HCT116 (cell line): ENCODE data around the gene LCN6. TPM values are rescaled to one million over a fixed set of nuclear protein-coding genes. Genes with fewer than 3 reads are reported as not detected.

Experiments used
- EZH2phosphoT487 ChIP-seq: fragments of 200-600 bp; IDR thresholded peaks from 2 replicates; pipeline ENCODE4 v1.6.1; 2018; ENCODE audit warnings: antibody characterized with exemption, borderline replicate concordance
- total RNA-seq: library from RNA; stranded (reverse); gene quantifications from one replicate; pipeline ENCODE4 v1.2.1, GENCODE V29; 2021; ENCODE audit not compliant: unreplicated experiment
- TF ChIP-seq, protein P1 (sequence below): IDR thresholded peaks from 2 replicates; pipeline ENCODE4 v1.6.1; 2012; ENCODE audit warnings: low read depth
- TF ChIP-seq, protein P2 (sequence below): IDR thresholded peaks from 2 replicates; pipeline ENCODE4 v1.6.1; 2011; ENCODE audit warnings: mild to moderate bottlenecking, low read length, moderate library complexity; ENCODE audit not compliant: insufficient replicate concordance; ENCODE audit errors: extremely low read depth

Gene LCN6
- total RNA-seq, 1 experiment from 2014 or later, result not detected

DNA sequence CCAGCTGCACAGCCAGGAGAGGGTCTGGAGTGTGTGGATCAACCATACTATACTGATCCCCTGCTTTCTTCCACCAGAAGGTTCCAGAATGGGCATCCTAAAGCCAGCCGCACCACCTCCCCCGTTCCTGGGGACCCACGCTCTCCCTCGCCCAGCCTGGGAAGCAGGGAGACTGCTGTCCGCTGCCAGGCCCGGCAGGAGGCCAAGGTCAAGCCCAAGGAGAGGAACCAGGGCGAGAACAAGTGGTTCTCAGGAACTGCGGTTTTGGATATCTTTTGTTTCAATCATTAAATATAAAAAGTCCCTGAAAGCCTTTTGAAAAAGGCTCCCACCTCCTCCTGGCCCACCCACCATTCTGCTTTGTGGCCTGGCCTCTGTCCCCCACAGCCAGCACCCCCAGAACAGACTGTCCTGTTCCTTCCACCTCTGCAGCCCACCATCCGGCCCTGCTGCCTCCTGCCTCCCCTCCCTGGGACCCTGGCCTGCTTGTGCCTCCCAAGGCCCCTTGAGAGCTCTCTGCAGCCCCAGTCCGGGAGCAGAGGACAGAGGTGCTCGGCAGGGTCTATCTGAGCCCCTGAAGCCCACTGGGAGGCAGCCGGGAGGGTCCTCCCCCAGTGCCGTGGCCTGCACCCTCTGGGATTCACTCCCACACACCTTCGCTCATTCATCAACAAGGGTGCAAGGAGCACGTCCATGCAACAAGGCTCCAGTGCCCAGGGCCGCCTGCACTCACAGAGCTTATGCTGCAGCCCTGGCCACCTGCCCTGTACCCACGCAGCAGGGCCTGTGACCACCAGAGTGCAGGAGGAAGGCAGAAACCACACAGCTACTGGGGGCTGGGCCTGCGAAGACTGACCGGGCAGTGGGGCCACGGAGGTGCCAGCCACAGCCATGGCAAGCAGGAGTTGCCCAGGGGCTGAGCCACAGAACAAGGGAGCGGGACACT lies 614 bp upstream of the LCN6 start (continued):
- TF ChIP-seq, protein P1, sequence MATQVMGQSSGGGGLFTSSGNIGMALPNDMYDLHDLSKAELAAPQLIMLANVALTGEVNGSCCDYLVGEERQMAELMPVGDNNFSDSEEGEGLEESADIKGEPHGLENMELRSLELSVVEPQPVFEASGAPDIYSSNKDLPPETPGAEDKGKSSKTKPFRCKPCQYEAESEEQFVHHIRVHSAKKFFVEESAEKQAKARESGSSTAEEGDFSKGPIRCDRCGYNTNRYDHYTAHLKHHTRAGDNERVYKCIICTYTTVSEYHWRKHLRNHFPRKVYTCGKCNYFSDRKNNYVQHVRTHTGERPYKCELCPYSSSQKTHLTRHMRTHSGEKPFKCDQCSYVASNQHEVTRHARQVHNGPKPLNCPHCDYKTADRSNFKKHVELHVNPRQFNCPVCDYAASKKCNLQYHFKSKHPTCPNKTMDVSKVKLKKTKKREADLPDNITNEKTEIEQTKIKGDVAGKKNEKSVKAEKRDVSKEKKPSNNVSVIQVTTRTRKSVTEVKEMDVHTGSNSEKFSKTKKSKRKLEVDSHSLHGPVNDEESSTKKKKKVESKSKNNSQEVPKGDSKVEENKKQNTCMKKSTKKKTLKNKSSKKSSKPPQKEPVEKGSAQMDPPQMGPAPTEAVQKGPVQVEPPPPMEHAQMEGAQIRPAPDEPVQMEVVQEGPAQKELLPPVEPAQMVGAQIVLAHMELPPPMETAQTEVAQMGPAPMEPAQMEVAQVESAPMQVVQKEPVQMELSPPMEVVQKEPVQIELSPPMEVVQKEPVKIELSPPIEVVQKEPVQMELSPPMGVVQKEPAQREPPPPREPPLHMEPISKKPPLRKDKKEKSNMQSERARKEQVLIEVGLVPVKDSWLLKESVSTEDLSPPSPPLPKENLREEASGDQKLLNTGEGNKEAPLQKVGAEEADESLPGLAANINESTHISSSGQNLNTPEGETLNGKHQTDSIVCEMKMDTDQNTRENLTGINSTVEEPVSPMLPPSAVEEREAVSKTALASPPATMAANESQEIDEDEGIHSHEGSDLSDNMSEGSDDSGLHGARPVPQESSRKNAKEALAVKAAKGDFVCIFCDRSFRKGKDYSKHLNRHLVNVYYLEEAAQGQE, result no peak
- TF ChIP-seq, protein P2, sequence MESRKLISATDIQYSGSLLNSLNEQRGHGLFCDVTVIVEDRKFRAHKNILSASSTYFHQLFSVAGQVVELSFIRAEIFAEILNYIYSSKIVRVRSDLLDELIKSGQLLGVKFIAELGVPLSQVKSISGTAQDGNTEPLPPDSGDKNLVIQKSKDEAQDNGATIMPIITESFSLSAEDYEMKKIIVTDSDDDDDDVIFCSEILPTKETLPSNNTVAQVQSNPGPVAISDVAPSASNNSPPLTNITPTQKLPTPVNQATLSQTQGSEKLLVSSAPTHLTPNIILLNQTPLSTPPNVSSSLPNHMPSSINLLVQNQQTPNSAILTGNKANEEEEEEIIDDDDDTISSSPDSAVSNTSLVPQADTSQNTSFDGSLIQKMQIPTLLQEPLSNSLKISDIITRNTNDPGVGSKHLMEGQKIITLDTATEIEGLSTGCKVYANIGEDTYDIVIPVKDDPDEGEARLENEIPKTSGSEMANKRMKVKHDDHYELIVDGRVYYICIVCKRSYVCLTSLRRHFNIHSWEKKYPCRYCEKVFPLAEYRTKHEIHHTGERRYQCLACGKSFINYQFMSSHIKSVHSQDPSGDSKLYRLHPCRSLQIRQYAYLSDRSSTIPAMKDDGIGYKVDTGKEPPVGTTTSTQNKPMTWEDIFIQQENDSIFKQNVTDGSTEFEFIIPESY, result no peak
- TF ChIP-seq EZH2phosphoT487, result no peak
